ENCODE data around the gene DDX31. TPM values are rescaled to one million over a fixed set of nuclear protein-coding genes. Genes with fewer than 3 reads are reported as not detected.

Gene DDX31
- total RNA-seq, 4 donors from 2014 or later: 8.8 to 28.0 (median 9.9) TPM

DNA sequence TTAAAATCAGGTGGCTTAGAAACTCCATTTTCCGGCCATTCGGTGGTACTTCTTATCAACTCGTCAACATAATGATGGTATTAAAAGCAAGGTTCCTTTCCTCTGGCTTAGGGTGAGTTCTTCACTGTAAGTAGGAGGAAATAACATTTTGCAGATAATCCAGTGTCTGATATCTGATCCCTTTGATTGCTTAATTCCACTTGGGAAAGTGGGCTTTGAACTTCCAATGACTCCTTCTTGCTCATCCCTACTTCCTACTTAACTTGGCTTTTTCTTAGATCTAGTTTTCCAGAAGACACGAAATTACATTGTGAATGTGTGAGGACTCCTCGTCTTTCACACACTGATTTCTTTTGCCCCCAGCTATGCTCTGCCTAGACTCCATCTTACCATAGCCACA is 31.5 kb downstream of the DDX31 start:
- no peak for TF ChIP-seq CTCF (IDR thresholded peaks at IDR 0.05)
- DNase-seq (ENCODE audit: low spot score) (no peak), ATAC-seq (ENCODE audit: low FRiP score) (no peak)

DNA sequence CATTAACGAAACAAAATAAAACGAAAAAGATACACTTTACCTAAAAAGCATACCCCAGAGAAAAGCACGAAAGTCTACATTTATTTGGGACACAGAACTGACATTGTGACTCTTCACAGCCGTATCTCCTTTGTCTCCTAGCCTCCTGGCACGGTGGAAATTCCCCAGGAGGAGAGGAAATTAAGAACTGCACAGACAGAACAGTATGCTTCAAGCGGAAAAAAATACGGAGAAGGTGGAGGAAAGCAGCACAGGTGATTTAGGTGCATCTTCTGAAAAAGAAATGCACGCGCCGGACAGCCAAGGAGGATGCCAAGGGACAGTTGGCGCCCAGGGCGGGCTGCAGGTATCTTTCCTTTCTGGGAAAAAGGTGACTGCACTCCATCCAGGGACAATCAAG is 32.0 kb downstream of the DDX31 start:
- no peak for TF ChIP-seq CTCF (IDR thresholded peaks at IDR 0.05)
- DNase-seq (ENCODE audit: low spot score): no peak
- ATAC-seq (ENCODE audit: low FRiP score): no peak

DNA sequence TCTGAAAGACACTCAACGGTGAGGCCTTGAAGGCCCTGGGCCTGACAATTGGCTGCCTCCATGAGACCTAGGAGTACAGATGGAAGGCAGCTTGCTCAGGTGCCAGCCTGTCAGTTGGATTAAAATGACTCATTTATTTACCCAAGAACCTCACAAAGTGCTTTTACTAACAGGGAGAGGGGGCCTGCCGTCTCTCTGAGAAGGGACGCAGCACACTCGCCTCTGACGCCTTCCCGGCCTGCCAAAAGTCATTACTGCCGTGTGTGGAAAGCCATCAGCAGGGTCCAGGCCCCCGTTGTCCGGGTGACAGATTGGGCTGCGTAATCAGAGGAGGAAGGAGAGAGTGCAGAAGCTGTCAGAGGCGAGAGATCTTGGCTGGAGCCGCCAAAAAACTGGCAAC is 32.4 kb downstream of the DDX31 start:
- no peak for TF ChIP-seq CTCF (IDR thresholded peaks at IDR 0.05)
- DNase-seq (ENCODE audit: low spot score): no peak
- no peak for ATAC-seq (ENCODE audit: low FRiP score)

DNA sequence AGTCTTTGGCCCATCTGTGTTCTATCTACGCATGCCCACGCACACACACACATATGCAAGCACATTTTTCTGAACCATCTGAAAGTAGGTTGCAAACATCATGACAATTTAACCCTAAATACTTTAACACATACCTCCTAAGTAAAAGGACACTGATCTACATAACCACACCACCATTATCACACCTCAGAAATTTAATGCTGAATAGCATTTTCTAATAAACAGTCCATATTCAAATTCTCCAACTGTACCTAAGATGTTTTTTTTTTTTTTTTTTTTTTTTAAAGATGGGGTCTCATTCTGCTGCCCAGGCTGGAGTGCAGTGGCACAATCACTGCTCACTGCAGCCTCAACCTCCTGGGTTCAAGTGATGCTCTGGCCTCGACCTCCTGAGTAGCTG is 35.5 kb downstream of the DDX31 start:
- ATAC-seq (ENCODE audit: low FRiP score) (no peak), DNase-seq (ENCODE audit: low spot score) (no peak)
- TF ChIP-seq CTCF (IDR thresholded peaks at IDR 0.05): no peak

- no peak for TF ChIP-seq CTCF (IDR thresholded peaks at IDR 0.05)
- ATAC-seq (ENCODE audit: low FRiP score): no peak
- DNase-seq (ENCODE audit: low spot score): no peak
These were observed 37.2 kb downstream of the DDX31 start for GRCh38 chr9:132632413-132633129.

DNA sequence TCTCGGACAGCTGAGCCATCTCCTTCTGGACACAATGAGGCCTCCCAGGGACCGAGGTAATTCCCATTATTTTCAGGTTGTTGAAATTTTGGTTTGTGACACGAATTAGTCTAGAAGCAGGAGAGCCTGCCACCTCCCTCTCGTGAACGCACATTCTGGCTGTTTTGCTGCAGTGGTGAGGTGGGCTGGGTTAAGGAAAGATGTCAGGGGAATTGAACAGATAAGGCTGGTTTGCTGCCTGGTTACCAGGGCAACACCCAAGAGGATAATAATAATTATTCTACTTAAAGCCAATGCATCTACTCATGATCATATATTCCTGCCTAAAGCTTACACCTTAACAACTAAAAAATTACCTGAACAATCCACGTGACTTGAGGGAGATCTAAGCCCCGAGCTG is 38.1 kb downstream of the DDX31 start:
- TF ChIP-seq CTCF (IDR thresholded peaks at IDR 0.05): no peak
- ATAC-seq (ENCODE audit: low FRiP score) (no peak), DNase-seq (ENCODE audit: low spot score) (no peak)

- TF ChIP-seq CTCF (IDR thresholded peaks at IDR 0.05): no peak
- DNase-seq (ENCODE audit: low spot score) (no peak), ATAC-seq (ENCODE audit: low FRiP score) (no peak)
These were observed 38.5 kb downstream of the DDX31 start for GRCh38 chr9:132631280-132631679.
